GM19193 (cell line): ENCODE measurements around the gene LETMD1.

Experiments used
- POLR2A ChIP-seq: IDR thresholded peaks from 4 replicates; pipeline ENCODE4 v1.6.1; 2011; ENCODE audit not compliant: insufficient read depth, insufficient read length; ENCODE audit errors: extremely low read depth

The LETMD1 gene

DNA sequence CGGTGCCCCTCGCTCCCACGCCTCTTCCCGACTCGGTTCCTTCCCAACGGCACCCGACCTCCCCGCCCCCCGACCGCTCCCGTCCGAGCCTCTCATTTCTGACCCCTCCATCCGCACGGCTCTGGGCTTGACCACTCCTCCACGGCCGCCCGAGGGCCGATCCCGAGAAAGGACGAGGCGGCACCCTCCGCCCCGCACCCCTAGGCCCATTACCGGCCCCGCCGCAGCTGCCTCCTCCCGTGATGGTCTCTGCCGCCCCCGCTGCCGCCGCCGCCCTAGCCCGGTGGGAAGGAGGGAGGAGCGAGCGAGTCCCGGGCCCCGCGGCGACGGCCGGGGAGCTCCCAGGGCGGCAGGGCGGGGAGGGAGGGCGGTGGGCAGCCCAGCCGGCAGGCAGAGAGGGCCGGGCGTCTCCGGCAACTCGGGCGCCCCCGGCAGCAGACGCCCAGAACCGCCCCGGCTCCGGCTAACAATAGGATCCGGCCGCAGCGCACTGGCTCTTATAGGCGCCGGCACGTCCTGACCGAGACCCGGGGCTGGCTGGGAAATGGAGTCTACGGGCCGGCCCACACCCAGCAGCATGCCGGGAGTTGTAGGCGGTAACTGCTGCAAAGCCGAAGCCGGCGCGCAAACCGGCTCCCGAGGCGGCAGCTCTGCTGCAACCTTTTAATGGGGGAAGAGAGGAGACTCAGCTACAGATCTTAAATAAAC is 35.2 kb downstream of the LETMD1 start, which contains the start of gene CSRNP2:
TSS of gene CSRNP2 (minus strand) at position 471 of the 708 bp plus-strand sequence. CDS start 7,035 bp downstream, outside the sequence.
- TF ChIP-seq POLR2A, result peak; percentile 100

DNA sequence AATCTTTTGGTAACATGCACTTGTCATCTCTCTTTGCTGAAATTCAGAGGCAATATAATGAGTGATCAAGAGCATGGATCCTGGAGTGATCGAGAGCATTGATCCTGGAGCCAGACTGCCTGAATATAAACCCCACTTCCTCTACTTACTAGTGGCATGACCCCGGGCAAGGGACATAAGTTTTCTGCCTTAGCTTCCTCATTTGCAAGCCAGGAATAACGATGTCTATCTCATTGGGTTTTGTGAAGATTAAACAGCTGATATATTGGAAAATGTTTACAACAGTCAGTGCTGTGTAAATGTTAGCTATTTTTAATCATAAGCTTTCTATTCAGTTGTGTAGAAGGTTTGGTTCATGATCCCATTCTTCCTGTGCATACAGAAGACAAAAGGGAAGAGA is 37.6 kb downstream of the LETMD1 start:
- no peak for TF ChIP-seq POLR2A

DNA sequence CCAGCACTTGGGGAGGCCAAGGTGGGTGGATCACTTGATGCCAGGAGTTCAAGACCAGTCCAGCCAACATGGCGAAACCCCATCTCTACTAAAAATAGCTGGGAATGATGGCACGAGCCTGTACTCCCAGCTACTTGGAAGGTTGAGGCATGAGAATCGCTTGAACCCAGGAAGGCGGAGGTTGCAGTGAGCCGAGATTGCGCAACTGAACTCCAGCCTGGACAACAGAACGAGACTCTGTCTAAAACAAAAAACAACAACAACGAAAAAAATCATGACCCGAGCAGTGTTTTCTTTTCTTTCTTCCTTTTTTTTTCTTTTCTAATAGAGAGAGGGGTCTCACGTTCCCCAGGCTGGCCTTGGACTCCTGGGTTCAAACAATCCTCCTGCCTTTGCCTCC is 38.8 kb downstream of the LETMD1 start:
- no peak for TF ChIP-seq POLR2A

DNA sequence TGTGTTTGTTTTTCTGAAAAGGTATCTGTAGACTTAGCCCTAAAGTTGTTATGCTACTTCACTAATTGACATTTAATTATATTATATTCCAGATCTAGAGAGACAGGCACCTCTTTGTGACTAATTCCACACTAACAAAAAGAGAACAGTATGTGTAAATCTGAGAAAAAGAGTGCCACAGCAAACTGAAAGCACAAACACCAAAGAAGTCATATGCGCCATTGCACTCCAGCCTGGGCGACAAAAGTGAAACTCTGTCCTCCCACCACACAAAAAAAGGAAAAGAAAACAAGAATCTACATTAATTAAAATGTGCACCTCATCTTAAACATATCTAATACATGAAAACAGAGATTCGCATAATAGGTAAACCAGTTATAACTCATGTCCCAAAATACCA is 39.7 kb downstream of the LETMD1 start:
- no peak for TF ChIP-seq POLR2A

DNA sequence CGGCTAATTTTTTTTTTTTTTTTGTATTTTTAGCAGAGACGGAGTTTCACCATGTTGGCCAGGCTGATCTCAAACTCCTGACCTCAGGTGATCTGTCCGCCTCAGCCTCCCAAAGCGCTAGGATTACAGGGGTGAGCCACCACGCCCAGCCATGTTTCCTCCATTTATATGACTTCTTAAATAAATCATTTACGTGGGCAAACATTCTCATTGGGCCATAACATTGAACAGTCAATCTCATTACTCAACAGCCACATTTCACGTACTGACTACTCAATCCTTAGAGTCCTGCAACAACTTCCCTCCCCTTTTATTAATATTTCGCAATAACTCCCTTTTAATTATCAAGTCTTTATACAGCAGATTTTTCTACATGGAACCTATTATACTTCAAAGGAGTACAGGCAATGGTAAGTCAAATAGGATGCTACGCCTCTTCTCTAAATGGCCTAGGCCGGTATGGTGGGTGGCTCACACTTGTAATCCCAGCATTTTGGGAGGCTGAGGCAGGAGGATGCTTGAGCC is 42.6 kb downstream of the LETMD1 start:
- no peak for TF ChIP-seq POLR2A

DNA sequence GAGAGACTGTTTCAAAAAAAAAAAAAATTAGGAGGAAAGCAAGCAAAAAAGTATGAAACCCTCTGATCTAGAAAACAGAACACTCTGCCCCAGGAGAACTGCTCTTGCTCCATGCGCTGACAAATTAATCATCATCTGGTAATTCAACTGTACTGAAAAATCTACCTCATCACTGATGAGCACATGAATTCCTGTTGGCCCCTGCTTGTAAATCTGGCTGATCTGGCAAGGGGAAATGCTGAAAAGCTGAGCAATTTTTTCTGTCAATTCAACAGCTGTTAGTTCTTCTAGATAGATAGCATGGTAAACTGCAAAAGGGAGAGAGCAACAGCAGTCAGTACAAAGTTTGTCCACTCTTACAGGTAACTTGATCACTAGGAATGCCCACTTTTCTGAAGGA is 50.5 kb downstream of the LETMD1 start:
- no peak for TF ChIP-seq POLR2A

DNA sequence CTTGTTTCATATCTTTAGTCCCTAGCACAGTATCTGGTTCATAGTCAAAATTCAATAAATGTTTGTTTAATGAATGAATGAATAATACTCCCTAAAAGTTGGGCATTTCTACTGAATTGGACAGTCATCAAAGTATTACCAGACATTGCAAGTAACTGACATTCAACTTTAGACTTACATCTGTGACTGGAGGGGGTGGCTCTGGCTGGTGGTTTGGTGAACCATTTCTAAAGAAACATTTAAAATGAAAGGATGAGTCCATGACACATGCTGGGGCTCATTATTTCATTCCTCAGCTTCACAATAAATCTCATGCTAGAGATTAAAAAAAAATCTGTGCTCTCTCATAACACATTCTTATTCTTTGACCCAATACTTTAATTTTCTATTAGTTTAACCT is 55.9 kb downstream of the LETMD1 start:
- TF ChIP-seq POLR2A, result no peak

DNA sequence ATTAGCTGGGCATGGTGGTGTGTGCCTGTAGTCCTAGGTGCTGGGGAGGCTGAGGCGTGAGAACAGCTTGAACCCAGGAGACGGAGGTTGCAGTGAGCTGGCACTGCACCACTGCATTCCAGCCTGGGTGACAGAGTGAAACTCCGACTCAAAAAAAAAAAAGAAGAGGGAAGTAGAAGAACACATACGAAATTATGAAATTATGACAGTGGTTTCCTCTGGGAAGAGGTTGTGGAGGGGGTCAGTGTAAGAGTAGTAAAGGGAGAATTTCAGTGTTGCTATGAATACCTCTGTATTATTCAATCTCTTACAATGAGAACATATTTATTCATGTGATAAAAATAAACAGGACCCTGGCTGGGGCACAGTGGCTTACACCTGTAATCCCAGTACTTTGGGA is 60.0 kb downstream of the LETMD1 start:
- no peak for TF ChIP-seq POLR2A
